Activated T-helper 1 cell treated with Interleukin-2 at 50 U/mL for 16 hours (primary cell): ENCODE data around the gene NME1.
"Not testable (repeated sequence)": the region's sequence is repeated elsewhere in the genome, so short reads cannot be mapped to it uniquely, and the experiment has no call there.

ENCODE experiments used
- DNase-seq: peaks from one replicate; pipeline ENCODE4 v3.0.0-alpha.2; 2020; ENCODE audit warnings: low read depth

The NME1 gene

DNA sequence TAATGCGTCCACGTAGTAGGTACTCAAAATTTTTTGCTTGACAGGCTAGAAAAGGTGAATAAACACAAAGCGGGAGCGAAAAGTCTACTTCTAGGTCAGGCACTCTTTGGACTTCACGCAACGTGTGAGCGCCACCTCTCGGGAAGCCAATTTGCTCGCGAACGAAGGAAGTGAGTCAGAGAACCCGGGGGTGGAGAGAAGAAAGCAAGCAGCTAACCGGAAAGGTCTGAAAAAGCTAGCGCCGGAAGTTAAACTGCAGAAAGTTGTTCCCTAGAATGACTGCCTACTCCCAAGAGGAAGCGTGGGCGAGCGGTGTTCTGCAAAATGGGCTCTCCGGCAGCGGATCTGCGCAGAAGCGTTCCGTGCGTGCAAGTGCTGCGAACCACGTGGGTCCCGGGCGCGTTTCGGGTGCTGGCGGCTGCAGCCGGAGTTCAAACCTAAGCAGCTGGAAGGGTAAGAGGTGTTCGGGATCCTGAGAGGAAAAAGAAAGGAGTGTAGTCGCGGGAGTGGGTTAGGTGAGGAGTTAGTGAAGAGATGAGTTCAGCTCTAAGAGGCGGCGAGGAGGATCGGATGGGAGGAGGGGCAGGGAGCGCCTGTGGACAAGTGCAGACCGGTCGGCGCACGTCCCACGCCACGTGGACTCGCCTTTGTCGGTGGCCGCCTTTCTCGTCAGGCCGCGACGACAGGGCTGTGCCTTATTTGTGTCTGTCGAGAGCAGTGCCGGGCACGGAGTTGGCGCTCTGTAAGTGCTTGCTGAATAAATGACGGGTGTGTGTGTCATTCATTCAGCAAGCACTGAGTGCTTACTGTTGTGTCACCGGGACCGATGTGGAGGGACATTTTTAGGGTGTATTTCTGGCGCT is at the start of gene NME1:
TSS of gene NME1 (plus strand) at position 350 of the 863 bp plus-strand sequence. CDS start 2,096 bp downstream, outside the sequence.
- peak; percentile 95 for DNase-seq

DNA sequence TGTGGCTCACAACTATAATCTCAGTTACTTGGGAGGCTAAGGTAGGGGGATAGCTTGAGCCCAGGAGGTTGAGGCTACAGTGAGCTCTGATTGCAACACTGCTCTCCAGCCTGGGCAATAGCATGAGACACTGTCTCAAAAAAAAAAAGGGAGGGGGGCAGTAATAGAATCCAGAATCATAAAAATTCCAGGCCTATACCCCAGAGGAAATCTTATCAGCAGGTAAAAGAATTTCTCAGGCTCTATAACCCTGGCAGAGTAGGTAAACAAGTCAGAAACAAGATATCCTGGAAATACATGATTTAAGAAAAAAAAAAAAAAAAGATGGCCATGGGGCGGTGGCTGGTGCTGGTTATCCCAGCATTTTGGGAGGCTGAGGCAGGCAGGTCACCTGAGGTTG is 45.6 kb upstream of the NME1 start:
- DNase-seq, result no peak

DNA sequence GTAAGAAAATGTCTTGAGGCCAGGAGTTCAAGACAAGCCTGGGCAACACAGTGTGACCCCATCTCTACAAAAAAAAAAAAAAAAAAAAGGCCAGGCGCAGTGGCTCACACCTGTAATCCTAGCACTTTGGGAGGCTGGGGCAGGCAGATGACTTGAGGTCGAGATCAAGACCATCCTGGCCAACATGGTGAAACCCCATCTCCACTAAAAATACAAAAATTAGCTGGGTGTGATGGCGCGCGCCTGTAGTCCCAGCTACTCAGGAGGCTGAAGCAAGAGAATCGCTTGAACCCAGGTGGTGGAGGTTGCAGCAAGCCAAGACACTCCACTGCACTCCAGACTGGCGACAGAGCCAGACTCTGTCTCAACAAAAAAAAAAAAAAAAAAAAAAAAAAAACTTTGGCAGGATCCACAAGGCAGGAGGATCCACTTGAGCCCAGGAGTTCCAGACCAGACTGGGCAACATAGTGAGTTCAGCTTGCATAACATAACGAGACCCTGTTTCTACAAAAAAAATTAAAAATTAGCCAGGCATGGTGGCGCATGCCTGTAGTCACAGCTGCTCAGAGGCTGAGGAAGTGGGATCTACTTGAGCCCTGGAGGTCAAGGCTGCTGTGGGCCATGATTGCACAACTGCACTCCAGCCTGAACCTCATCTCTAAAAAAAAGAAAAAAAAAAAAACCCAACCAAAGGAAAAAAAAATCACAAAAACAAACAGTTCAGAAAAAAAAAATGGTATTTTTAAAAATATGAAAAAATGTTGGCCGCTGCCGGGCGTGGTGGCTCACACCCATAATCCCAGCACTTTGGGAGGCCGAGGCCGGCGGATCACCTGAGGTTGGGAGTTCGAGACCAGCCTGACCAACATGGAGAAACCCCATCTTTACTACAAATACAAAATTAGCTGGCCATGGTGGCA is 40.8 kb upstream of the NME1 start:
- not testable (repeated sequence) for DNase-seq

DNA sequence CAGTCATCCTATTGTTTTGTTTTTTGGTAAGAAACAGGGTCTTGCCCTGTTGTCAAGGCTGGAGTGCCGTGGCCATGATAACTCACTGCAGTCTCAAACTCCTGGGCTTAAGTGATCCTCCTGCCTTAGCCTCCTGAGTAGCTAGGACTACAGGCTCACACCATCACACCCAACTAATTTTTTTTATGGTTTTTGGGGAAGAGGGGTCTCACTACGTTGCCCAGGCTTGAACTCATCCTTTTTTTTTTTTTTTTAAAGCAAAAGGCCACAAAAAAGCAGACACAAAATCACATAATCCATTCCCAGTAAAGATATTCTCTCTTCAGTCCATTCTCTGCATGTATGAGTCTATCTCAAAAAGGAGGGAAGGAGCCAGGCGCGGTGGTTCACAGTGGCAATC is 38.2 kb upstream of the NME1 start:
- DNase-seq, result no peak

DNA sequence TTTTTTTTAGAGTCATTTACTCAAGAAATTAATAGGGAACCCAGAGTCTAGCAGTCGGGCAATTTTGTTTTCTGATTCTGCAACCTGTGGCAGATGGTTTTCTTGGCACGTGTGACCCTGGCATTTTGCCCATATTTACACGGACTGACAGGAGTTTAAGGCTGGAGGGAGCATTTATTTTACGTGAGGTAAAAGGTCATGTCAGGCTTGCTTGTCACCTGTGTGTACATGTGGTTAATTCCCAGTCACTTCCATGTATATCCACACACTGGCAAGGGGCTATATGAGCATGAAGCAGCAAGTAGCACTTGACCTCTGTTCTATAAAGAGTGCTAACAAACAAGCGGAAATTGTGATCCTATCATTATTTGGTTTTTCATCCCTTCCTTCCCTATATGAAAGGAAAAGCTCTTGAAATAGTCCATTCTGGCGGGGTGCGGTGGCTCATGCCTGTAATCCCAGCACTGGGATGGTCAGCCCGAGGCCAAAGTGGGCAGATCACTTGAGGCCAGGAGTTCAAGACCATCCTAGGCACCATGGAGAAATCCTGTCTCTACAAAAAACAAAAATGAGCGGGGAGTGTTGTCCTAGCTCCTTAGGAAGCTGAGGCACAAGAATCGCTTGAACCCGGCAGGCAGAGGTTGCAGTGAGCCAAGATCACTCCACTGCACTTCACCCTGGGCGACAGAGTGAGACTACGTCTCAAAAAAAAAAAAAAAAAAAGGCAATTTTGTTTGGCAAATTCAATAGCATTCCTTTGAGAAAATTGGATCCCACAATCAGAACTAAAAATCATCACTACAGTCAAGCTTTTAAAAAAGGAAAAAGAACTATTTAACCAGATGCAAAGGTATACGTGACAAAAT is 34.8 kb upstream of the NME1 start:
- no peak for DNase-seq

DNA sequence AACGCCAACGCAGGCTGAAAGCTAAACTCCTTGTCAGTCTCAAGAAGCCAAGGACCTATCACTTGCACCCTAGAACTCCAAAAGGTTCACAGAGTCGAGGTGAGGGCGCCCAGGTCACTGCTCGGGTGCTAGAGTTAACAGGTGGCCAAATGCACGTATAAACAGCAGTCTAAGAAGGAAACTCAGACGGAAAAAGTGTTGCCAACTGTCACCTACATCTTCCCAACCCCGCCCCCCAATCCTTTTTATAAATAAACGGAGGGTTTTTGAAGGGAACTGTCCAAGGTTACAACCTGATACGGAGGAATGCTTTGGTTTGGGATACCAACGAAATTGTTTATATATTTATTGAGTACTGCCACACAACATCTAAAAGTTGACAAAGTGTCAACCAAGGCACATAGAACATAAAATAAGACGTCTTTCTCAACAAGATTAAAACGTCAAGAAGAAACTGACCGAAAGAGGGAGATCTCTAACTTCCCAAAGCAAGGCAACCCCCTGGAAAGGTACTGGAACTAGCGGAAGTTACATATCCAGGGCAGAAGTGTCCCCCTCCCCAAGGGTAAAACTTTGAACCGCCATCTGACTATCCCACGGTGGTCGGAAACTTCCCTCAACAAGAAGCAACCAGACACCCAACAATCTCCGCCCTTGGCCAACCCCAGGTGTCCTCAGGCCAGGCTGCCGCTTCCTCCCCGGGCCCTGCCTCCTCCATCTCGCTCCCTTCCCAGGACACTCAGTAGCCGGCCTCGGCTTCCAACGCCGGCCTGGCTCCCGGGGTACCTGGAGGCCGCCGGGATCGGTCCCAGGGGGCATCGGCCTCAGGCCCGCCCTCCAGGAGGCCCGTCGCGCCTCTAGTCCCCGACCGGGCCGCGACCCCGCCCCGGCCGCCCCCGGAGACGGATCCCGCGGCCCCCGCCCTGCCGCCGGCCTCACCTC is 33.7 kb upstream of the NME1 start:
- peak; percentile 25 for DNase-seq

DNA sequence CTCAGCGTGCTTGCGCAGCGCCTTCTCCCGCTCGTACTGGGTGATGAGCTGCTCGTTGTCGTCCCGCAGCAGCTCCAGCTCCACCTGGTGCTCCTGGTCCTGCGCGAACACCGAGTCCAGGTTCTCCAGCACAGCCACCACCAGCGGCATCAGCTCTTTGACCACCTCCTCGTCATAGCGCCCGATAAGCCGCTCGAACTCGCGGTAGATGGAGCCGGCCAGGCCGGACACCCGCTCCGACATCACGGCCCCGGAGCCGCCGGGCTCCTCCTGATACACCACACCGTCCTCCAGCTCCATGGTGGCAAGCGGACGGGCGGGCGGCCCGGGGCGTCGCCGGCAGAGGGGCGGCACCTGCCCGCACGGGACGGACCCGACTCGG is 33.0 kb upstream of the NME1 start:
- no peak for DNase-seq

DNA sequence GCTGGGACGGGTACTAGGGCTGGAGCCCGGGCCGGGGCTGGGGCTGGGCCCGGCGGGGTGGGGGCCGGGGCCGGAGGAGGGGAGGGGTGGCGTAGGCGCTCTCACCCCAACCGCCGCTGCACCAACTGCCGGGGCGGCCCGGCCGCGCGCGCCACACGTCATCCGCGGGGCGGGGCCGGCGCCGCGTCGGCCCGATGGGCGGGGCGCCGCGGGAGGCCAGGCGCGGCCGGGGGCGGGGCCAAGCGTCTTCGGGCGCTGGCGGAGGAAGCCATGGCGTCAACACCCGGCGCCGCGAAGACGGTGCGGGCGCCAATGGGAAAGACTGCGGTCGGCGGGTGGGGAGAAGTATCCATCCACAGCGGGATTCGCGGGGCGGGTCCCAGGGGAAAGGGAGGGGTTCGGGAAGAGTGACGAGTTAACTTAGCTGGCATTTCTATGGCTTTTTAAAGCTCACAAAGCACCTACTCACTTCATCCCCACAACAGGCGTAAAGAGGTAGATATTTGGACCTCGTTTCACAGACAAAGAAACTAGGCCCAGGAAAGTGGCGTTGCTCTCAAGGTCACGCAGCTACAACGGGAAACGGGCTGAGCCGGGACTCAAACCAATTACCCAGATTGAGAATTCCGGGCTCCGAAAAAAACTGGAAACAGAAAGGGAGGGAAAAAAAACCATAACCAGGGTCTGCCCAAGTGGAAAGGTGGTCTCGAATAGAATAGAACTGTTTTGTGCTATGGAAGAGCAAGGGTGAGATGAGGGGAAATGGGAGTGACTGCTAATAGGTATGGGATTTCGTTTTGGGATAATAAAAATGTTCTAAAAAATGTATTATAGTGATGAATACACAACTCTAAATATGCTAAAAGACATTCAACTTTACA is 32.4 kb upstream of the NME1 start, which contains the start of gene SPAG9:
TSS of gene SPAG9 (minus strand) at position 130 of the 881 bp plus-strand sequence. CDS start 212 bp downstream, outside the sequence.
- peak; percentile 86 for DNase-seq

DNA sequence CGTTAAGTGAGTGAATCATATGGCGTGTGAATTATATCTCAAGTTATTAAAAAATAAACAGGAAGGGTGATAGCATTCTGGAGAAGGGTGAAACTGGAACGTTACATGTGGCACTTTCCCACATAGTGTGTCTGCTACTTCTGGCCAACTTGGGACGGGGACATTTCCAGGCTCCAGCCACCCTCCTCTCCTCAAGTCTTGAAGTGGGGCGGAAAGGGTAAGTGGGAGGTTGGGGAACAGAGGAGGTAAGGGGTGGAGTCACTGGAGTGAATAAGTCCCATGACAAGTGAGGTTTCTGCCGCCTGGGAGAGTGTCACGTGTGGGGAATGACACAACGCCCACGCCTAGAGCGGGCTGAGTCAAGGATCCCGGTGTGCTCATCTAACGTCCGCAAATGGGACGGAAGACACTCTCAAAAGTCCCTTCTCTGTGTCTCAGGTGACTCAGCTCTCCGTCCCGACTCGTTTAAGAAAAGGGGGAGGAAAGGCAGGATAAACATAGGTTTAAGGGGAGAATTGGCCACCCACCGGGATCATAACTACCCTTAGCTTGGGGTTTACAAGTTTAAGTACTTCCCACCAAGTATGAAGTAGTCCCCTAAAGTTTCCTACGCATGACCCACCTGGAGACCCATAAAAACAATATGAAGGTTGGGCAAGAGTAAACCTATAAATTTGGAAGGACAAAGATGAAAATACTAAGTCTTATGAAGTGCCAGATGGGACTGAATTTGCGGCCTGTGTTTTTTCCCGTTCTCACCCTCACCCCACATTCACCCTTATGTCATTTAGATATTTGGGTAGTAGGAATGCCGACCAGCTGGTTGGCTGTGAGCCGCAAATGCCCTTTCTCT is 31.5 kb upstream of the NME1 start:
- peak; percentile 46 for DNase-seq

DNA sequence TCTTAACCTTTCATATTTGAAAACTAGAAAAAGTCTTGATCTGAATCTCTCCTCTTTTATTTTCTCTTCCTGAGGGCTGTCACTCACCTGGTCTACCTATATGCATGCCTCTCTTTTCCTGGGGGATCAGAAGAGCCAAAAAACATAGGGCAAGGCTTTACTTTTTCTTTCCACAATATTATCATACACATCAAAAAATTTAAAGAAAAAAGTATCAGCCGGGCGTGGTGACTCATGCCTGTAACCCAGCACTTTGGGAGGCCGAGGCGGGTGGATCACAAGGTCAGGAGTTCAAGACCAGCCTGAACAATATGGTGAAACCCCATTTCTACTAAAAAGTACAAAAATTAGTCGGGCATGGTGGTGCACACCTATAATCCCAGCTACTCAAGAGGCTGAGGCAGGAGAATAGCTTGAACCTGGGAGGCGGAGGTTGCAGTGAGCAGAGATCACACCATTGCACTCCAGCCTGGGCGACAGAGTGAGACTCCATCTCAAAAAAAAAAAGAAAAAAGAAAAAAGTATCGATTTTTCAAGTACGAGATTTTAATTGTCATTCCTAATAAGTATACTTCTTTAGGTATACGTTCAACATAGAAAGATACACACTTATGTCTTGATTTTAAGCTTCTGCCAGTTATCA is 30.8 kb upstream of the NME1 start:
- DNase-seq, result not testable (repeated sequence)

DNA sequence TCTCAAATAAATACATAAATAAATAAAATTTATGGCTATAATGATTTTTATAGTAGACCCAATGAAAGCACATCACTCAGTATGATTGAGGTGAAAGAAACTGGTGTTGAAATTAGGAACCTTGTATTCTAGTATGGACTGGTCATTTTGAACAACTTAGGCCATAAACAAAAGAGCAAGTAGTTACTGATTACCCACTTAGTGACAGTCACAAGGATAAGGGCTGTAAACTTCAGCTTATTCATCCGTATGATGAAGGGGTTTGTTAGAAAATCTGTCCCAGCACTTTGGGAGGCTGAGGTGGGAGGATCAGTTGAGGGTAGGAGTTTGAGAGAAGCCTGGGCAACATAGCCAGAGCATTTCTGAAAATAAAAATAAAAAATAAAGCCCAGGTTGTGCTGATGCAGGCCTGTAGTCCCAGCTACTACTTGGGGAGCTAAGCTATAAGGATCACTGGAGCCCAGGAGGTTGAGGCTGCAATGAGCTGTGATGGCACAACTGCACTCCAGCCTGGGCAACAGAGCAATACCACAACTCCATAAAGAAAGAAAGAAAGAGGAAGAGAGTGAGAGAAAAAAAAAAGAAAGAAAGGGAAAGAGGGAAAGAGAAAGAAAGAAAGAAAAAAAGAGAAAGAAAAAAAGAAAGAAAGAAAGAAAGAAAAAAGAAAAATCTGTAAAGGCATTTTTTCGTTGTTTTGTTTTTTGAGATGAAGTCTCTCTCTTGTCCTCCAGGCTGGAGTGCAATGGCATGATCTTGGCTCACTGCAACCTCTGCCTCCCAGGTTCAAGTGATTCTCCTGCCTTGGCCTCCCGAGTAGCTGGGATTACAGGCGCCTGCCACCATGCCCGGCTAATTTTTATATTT is 28.5 kb upstream of the NME1 start:
- no peak for DNase-seq

DNA sequence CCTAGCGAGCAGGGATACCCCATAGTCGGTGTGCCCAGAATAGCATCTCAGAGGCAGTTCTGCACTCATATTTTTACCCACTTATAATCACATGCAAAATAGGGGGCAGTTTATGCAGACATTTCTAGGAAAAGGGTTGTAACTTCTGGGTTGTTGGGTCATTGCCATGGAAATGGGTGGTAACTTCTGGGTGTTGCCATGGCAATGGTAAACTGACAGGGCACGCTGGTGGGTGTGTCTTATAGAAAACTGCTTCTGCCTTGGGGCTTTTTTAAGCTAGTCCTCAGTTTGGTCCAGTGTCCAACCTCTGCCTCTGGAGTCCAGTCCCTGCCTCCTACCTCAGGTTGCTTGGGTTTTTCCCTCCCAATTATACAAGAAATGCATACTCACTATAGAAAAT is 25.3 kb upstream of the NME1 start:
- DNase-seq, result no peak

DNA sequence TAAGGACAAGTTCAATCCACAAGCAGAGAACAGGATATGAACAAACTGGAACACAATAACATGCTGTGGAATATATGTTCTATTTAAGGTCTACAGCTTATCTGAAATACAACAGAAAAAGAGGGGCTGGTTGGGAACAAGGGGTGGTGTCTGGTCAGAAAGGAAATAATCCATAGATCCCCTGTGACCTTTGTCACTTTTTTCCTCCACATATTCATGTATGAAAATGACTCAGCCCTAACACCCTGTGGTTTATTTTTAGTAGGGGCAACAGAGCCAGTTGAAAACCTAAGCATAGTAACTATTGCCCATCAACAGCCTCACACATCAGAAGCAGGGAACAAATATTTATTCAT is 20.4 kb upstream of the NME1 start:
- DNase-seq, result no peak

DNA sequence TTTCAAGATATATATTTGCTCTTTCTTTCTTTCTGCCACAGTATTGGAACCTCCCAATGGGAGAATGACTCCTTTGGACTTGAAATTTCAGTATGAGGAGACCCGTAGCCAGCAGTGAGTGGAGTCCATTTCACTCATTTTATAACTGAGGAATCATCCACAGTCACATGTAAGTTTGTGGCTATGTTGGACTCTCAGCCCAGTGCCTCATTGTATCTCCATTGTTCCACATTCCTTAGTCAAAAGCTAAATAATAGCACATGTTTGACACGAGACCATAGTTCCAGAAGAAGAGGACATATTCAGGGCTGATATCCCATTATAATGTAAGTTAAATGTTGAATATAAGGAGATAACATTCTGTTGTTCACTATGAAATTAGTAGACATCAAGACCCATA is 20.0 kb upstream of the NME1 start:
- DNase-seq, result no peak

DNA sequence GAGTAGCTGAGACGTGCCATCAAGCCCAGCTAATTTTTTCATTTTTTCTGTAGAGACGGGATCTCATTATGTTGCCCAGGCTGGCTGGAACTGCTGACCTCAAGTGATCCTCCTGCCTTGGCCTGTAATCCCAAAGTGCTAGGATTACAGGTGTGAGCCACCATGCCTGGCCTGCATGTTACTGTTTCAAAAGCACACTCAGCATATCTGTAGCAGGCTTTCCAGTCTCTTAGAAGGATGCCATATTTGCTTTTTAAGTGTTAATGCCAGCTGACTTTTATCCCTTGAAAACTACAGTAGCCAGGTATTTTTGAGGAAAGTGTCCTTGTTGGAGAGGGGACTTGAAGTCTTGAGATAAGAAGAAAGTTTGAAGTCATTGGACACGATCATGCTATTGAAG is 17.4 kb upstream of the NME1 start:
- no peak for DNase-seq

DNA sequence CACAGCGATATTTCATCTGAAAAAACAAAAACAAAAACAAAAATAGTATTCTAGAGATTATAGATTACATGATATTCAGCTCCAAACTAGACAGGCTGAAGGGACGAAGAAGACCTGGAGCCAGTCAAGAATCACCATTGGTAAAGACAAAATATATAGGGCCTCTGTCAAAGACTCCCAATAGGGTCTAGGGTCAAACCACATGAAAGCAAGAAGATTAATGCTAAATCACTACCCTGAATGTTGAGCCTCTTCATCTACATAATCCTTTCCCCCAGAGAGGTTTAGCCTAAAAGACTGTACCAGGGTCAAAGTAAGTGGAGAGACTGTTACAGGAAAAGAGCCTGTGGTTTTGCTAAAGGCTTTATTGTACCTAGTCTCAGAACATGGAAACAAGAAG is 10.8 kb upstream of the NME1 start:
- DNase-seq, result no peak

DNA sequence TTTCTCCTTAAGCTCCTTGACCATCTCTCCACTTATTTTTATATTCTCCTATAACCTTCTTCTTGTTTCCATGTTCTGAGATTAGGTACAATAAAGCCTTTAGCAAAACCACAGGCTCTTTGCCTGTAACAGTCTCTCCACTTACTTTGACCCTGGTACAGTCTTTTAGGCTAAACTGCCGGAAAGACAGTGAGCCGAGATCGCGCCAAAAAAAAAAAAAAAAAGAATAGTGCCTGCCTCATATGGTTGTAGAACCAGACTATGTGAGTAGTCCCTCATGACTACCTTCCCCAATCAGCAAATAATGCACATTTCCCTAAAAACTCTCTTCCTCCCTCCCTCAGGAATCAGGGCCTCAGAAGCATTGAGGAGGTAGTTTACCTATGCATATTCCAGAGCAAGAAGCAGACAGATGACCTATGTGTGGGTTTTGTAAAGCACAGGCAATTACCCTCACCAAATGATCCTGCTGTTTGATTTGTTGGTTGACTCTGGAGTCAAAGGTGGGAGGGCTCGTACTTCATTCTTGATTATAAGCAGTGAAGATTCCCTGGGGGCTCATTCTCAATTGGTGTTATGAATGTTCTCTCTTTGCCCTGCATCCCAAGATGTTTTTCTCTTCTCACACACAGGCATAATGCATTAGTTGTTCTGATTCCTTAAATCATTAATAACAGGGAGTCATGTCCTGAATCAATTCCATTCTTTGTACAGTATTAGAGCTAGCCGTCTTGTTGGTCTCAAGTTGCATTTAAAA is 8.9 kb upstream of the NME1 start:
- no peak for DNase-seq
